GM21360 (cell line): ENCODE data around the gene PNPLA7.
A peak's percentile ranks its signal among the peaks of the same experiment; 100 is the strongest.
"Not testable (repeated sequence)": the region's sequence is repeated elsewhere in the genome, so short reads cannot be mapped to it uniquely, and the experiment has no call there.

Source experiments
- ATAC-seq: cut with Tn5 transposase; IDR thresholded peaks from one replicate; pipeline ENCODE4 v1.9.1; 2021; ENCODE audit warnings: mild to moderate bottlenecking, moderate library complexity; ENCODE audit not compliant: unreplicated experiment

PNPLA7 gene

DNA sequence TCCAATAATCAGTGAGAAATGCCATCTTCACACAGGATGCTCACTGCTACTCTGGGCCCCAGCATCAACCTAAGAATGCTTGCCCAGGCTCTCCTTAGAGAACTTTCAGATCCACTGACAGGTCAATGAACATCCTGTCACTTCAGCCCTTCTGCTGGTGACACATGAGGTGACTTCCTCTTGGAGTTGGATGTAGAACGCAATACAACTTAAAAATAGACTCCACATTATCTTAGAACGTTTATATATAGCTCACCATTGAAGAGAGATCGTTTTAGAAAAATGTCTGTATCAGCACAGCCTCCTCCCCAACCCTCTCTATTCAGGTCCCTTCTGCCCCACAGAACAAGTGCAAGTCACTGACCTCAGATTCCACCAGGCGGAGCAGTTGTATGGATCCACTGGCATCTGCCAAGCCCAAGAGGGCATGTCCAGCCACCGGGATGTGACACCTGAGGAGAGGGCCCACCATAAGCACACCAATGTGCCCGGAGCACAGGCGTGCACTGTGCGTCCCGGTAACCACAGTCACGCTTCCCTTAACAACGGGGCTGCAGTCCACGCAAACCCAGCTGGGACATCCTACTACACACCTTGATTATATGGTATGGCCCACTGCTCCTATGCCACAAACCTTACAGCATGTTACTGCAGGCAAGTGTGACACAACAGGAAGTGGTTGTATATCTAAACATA lies 25.7 kb upstream of the PNPLA7 start:
- ATAC-seq, result no peak

DNA sequence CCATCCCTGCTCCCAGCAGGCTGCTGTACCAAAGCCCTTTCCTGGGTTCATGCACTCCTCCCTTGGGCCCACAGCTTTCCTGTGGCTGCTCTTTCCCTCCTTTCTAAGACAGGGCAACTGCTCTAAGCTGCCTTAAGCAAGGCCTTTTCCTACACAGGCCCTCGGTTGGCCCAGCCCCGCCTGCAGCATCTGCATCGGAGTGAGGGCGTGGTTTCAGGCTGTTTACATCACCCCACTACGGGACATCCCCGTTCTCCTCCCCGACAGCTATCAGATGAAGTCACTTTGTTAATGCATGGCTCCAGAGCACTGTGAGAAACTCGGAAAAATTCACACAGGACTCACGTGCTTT lies 25.1 kb upstream of the PNPLA7 start:
- no peak for ATAC-seq

DNA sequence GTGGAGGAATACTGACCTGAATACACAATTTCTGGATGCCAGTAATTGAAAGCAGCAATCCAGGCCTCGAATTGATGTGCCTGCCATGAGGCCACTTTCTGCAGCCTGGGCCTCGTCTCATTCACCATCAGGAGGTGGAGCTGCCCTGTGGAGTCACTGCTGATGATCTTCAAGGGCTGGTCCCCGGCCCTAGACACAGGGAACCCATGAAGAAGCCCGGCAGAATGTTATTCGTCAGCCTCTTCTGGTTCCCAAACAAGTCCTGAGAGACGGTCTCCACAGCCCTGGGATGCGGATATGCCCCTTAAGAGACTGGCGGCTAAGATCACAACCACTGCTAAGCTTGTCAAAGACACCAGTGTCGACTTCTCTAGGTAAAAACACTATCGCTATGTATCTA lies 24.0 kb upstream of the PNPLA7 start:
- ATAC-seq, result no peak

DNA sequence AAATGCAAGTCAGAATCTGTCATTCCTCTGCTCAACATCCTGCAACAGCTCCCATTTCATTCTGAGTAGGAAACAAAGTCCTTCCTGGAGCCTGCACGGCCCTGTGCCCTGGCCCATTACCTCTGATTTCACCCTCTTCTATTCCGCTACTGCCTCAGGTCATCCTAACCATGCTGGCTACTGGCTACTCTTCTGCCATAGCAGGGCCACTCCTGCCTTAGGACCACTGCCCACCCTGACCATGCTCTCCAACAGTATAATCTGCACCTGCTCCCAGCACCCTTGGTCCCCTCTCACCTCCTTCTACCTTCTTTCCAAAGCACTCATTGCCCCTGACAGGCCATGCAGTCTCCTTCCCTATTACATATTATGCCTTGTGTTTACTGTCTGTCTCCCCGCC lies 20.4 kb upstream of the PNPLA7 start:
- ATAC-seq, result no peak

DNA sequence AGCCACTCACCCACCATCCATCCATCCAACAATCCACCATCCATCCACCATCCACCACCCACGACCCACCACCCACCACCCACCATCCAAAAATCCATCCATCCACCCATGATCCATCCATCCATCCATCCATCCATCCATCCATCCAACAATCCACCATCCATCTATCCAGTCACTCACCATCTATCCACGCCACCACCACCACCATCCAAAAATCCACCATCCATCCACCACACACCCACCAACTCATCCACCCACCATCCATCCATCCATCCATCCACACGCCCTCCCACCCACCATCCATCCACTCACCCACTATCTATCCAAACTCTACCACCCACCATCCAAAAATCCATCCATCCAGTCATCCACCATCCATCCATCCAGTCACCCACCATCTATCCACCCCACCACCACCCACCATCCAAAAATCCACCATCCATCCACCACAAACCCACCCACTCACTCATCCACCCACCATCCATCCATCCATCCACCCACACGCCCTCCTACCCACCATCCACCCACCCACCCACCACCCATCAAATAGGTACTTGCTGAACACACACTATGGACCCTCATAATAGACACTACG lies 19.5 kb upstream of the PNPLA7 start:
- no peak for ATAC-seq

DNA sequence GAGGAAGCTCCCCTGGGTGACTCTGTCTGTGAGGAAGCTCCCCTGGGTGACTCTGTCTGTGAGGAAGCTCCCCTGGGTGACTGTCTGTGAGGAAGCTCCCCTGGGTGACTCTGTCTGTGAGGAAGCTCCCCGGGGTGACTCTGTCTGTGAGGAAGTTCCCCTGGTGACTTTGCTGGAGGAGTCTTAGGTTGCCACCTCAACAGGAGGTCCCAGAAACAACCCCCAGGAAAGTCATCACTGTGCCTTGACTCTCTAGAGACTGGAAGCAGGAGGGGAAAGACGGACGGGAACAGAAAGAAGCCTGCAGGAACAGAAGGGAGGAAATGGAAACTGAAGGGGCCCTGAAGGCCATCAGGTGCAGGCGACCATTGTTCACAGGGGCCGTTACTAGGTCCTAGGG lies 18.2 kb upstream of the PNPLA7 start:
- ATAC-seq, result not testable (repeated sequence)

DNA sequence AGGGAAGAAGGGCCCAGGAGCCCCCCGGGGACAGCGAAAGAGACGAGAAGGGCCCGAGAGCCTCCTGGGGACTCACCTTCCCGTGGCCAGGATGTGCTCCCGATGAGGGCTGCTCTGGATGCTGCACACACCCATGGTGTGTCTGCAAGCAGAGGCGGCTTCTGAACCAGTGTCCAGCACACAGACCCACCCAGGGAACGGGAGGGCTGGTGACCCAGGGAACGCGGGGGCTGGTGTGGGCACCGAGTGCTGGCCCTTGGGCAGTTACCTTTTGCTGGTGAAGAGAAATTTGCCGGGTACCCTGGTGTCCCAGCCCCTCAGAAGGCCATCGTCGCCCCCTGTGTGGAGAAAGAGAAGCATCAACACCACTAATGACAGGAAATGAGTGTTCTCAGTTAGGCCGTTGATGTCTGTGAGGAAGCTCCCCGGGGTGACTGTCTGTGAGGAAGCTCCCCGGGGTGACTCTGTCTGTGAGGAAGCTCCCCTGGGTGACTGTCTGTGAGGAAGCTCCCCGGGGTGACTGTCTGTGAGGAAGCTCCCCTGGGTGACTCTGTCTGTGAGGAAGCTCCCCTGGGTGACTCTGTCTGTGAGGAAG lies 14.7 kb upstream of the PNPLA7 start:
- no peak for ATAC-seq

DNA sequence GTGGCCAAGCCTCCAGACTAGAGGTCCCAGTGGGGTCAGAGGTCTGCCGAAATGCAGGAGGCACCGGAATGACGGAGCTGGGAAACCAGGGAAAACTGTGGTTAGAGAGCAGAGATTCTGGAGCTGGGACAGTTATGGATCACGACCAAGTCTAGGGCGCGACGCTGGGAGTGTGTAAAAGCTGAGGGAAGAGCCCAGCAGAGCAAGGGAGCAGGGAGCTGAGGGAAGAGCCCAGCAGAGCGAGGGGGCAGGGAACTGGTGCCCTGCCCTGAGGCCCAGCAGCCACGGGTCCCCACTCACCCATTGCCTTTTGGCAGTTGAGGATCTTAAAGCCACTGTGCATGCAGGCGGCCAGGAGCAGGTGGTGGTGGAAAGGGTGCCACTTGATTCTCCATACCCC lies 13.9 kb upstream of the PNPLA7 start:
- no peak for ATAC-seq

DNA sequence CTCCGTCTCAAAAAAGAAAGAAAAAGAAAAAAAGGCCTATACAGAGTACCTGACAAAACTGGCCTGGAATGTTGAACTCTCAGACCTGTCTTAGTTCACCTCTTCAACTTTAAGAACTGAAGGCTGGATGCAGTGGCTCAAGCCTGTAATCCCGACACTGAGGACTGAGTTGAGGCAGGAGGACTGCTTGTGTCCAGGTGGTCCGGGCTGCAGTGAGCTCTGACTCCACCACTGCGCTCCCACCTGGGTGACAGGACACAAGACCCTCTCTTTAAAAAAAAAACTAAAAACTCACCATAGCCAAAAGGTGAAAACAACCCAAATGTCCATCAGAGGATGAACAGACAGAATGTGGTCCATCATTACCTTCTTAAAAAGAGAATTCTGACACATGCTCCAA lies 7.9 kb upstream of the PNPLA7 start:
- no peak for ATAC-seq

DNA sequence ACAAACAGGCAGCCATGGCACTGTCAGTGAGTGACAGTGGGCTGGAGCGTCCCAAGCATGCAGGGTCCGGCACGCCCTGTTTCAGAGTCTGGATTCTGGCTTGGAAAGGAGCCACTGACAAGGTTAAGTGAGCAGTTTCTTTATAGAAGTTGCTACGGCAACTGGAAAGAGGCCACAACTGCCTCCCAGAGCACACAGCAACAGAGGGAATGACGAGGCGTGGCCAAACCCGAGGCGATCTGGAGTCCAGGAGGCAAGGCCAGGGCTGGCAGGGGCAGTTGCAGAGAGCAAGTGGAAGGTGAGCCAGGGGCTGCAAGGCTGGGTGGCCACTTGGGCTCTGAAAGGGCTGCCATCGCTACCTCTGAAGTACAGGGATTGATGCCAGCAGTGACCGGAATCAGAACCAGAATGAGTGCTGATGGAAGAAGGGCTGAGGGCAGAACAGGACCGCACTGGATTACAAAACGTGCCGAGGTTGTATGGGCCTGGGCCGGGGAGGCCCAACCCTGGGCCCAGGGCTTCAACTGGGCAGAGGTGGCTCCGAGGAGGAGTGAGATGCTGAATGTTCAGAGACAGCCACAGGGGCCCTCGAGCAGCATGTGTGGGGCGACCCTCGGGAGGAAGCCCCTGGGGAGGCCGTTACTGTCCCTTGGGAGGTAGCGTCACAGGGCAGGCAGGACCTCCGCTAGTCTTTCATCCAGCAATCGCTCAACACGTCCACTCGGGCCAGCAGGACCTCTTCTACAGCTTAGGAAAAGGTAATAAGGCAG lies 6.1 kb upstream of the PNPLA7 start:
- ATAC-seq, result no peak

DNA sequence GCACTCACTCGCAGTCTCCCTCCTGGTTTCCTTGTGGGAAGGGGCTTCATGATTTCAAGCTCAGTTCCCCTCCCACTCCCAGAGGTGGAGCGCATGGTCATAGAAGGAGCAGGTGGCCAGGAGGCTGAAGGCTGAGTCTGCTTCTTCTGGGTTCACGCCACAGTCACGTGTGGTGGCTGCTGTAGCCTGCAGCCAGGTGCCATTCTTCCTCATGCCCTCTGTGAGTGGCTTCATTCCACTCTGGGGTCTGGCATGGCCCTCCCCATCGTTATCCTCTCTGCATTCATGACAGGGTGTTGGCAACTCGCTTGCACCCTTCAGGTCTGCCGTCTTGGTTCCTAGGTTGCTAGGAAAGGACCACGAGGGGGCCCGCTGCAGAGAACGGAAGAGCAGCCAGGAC lies 5.0 kb upstream of the PNPLA7 start:
- ATAC-seq, result no peak

DNA sequence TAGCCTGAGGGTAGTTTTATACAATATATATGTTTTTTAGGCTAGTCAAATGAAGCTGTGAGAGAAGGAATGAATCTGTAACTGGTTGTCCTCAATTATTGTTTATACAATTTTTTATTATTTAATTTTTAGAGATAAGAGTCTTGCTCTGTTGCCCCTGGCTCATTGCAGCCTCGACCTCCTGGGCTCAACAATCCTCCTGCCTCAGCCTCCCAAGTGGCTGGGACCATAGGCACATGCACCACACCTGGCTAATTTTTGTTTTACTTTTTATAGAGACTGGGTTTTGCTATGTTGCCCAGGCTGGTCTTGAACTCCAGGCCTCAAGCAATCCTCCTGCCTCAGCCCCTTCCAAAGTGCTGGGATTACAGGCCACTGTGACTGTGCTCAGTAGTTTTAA lies 4.1 kb upstream of the PNPLA7 start:
- no peak for ATAC-seq

DNA sequence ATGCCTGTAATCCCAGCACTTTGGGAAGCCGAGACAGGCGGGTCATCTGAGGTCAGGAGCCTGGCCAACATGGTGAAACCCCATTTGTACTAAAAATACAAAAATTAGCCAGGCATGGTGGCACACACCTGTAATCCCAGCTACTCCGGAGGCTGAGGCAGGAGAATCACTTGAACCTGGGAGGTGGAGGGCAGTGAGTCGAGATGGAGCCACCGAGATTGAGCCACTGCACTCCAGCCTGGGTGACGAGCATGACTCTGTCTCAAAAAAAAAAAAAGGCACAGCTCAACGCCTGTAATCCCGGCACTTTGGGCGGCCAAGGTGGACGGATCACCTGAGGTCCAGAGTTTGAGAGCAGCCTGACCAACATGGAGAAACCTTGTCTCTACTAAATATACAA lies 3.5 kb upstream of the PNPLA7 start:
- not testable (repeated sequence) for ATAC-seq

DNA sequence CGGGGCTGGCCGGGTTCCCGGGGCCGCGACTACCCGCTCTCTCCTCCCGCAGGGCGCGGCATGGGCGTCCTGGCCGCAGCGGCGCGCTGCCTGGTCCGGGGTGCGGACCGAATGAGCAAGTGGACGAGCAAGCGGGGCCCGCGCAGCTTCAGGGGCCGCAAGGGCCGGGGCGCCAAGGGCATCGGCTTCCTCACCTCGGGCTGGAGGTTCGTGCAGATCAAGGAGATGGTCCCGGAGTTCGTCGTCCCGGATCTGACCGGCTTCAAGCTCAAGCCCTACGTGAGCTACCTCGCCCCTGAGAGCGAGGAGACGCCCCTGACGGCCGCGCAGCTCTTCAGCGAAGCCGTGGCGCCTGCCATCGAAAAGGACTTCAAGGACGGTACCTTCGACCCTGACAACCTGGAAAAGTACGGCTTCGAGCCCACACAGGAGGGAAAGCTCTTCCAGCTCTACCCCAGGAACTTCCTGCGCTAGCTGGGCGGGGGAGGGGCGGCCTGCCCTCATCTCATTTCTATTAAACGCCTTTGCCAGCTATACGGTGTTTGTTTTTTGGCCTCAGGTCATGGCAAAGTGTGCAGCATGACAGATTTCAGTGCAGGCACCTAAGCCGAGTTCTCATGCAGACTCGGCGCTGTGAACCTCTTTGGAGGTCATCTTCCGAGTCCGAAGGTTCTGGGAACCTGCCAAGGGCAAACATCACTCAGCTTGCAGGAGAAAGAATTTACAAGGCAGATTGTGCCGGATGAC lies 2.0 kb upstream of the PNPLA7 start:
- no peak for ATAC-seq

DNA sequence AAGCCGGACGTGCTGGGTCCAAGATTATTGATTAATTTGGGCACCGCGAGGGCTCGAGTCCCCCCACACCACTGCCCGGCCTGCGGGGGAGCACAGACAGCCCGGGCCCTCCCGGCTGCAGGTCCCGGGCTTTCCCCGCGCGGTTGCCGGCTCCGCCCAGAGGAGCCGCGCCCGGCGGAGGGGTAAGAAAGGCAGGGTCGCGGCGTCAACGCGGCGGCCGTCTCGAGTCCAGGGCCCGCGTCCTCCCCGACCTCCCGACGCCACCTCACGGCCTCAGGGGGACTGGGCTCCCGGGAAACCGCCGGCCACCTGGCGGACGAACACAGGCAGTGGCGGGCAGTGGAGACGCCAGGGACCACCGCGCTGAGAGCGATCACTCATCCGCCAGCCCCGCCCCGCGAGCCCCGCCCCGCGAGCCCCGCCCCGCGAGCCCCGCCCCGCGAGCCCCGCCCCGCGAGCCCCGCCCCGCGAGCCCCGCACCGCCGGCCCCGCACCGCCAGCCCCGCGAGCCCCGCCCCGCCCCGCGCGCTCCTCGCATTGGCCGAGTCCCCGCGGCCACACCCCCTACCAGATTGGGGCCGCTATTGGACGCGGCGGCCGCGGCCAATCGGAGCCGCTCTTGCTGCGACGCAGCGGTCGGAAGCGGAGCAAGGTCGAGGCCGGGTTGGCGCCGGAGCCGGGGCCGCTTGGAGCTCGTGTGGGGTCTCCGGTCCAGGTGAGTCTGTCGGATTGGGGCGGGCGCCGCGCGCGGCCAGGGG lies 1.2 kb upstream of the PNPLA7 start, which contains the start of gene MRPL41:
Gene MRPL41 (plus strand): TSS at position 616 of the 758 bp plus-strand sequence. CDS start 203 bp downstream, outside the sequence.
- ATAC-seq, result peak; percentile 72

DNA sequence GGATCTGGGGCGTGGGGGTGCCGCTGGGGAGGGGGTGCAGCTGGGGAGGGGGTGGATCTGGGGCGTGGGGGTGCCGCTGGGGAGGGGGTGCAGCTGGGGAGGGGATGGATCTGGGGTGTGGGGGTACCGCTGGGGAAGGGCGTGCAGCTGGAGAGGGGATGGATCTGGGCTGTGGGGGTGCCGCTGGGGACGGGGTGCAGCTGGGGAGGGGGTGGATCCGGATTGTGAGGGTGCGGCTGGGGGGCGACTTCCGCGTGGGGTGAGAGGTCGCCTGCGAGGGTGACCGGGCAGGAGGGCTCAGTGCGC lies 709 bp upstream of the PNPLA7 start:
- ATAC-seq, result not testable (repeated sequence)

DNA sequence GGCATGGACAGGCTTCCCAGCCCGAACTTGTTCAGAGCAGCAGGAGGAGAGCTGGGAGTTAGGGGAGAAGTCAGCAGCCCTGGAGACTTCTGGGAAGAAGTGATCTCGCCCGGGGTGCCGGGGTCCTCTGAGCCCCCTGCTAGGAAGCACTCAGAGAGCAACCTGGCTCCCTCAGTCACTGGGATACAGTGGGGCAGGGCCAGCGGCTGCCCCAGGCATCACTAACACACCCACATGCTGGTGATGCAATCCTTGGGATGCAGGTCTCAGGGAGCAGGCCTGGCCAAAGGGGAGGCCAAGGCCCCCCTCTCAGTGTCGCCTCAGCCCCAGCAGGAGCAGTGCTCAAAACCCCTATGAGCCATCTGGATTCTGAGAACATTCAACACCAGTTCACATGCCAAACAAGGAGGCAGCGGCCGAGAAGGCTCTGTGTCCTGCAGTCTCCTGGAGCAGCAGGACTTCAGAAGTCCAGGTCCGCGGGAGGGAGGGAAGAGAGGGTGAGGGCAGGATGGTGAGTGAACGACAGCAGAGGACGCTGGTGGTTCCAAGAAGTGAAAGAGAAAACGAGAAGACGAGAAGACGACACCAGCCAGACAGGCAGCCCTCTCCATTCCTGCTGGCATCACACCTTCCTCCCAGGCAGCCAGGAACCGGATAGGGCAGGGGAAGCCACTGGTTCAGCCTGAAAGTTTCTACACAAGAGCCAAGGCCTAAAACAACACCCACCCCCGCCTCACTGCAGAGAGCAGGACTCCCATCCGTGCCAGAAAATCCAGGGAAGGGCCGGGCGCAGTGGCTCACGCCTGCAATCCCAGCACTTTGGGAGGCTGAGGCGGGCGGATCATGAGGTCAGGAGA lies 2.3 kb downstream of the PNPLA7 start:
- ATAC-seq, result no peak

DNA sequence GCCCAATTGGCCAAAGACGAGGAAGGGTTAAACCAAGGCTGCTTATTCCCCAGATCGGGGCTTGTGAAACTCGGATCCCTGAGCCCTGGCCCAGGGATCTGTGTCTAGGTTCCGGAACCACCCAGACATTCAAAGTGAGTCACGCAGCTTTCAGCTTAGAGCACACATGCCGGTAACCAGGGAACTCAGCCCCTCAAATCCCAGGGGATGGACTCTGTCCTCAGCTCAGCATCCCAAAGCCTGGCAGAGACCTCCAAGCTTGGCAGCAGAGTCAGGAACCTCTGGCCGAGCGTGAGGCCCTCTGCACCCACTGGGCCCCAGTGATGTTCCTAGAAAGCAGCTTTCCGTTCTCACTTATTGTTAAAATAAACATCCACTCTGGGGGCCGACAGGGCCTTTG lies 5.1 kb downstream of the PNPLA7 start:
- ATAC-seq, result no peak

DNA sequence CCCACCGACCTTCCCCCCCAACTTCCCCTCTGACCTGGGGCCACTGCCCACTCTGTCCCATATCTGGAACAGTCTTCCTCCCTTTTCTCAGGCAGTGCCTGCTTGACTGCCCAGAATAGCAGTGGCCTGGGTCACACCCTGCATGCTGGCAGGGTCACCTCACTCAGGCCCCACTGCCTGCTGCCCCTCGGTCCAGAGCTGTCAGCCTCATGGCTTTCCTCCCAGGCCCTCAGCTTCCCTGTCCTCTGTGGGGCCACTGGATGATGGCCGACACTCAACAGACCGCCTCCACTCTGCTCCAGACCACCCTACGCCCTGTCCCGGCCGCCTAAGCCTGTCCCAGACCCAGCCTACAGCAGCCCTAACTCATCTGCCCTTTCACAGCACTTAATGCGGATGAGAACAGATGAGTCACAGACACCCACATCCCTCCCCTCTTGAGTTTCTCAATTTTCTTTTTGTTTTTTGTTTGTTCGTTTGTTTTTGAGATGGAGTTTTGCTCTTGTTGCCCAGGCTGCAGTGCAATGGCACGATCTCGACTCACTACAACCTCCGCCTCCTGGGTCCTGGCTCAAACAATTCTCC lies 5.9 kb downstream of the PNPLA7 start:
- ATAC-seq, result no peak
